A673 (cell line): ENCODE results near the gene EHMT1. TPM values are rescaled to one million over a fixed set of nuclear protein-coding genes. Genes with fewer than 3 reads are reported as not detected.

Experiments
- BruUV-seq: library from RNA; stranded (reverse); fragments of 400-500 nt; replicated peaks from 2 replicates; lab custom pipeline; 2021; lab: Mats Ljungman, UMichigan
- CTCF ChIA-PET: fragments of 300-600 bp; sonication (Branson Sonifier 250); formaldehyde crosslinking; loops from one replicate; lab custom pipeline; 2022; ENCODE audit warnings: antibody characterized with exemption; lab: Charles Lee
- POLR2A ChIA-PET: fragments of 300-600 bp; sonication (Branson Sonifier 250); formaldehyde crosslinking; loops from one replicate; lab custom pipeline; 2022; ENCODE audit warnings: antibody characterized with exemption; ENCODE audit not compliant: low non-redundant PET; lab: Charles Lee
- DNase-seq: peaks from one replicate; pipeline ENCODE4 v3.0.0-alpha.2; 2015; ENCODE audit warnings: low spot score
- H3K27ac ChIP-seq: fragments of 200-600 bp; sonication (generic); 2 replicates; pipeline ENCODE4 v1.5.1; 2016; ENCODE audit warnings: mixed run types, low read depth, mild to moderate bottlenecking, mixed read lengths, antibody characterized with exemption, low read length; ENCODE audit not compliant: poor library complexity, severe bottlenecking
- H3K27me3 ChIP-seq: fragments of 200-600 bp; sonication (generic); replicated peaks from 2 replicates; pipeline ENCODE4 v1.6.1; 2017; ENCODE audit warnings: mixed run types, low read depth, mild to moderate bottlenecking, mixed read lengths, antibody characterized with exemption, low read length; ENCODE audit not compliant: insufficient read depth, poor library complexity
- H3K36me3 ChIP-seq: fragments of 200-600 bp; sonication (generic); 2 replicates; pipeline ENCODE4 v1.6.1; 2016; ENCODE audit warnings: mixed run types, mild to moderate bottlenecking, mixed read lengths, antibody characterized with exemption, low read length; ENCODE audit not compliant: insufficient read depth, poor library complexity, severe bottlenecking
- H3K4me1 ChIP-seq: fragments of 200-600 bp; sonication (generic); 2 replicates; pipeline ENCODE4 v1.6.1; 2017; ENCODE audit warnings: mixed run types, mild to moderate bottlenecking, mixed read lengths, antibody characterized with exemption, low read length; ENCODE audit not compliant: insufficient read depth, poor library complexity, severe bottlenecking
- H3K4me3 ChIP-seq: fragments of 200-600 bp; sonication (generic); 2 replicates; pipeline ENCODE4 v1.5.1; 2016; ENCODE audit warnings: low read depth, mixed run types, mild to moderate bottlenecking, mixed read lengths, low read length; ENCODE audit not compliant: poor library complexity, severe bottlenecking
- H3K9me3 ChIP-seq: fragments of 200-600 bp; sonication (generic); 2 replicates; pipeline ENCODE4 v1.6.1; 2016; ENCODE audit warnings: mixed run types, low read depth, mild to moderate bottlenecking, mixed read lengths, antibody characterized with exemption, low read length; ENCODE audit not compliant: poor library complexity, severe bottlenecking
- EZH2 ChIP-seq: fragments of 200-600 bp; sonication (generic); IDR thresholded peaks from 2 replicates; pipeline ENCODE4 v1.6.1; 2017; ENCODE audit warnings: borderline replicate concordance, low read depth, mild to moderate bottlenecking, mixed read lengths, antibody characterized with exemption, low read length; ENCODE audit not compliant: poor library complexity, severe bottlenecking
- intact Hi-C: fragments of 100-400 bp; cut with micrococcal nuclease; formaldehyde crosslinking; loops from one replicate; pipeline ENCODE4 v1.10.0; 2022; ENCODE audit not compliant: unreplicated experiment
- total RNA-seq: library from RNA; stranded (reverse); gene quantifications from 2 replicates; pipeline ENCODE4 v1.2.3, GENCODE V29; 2021
- TF ChIP-seq, protein P1 (sequence below): fragments of 300-800, 200-600 bp; sonication (generic); conservative IDR thresholded peaks from 2 replicates; pipeline ENCODE4 v1.5.1; 2017; ENCODE audit warnings: low read depth, mild to moderate bottlenecking, antibody characterized with exemption, low read length, moderate library complexity, mixed read lengths

The EHMT1 gene
- total RNA-seq, 1 experiment from 2014 or later, result 115 TPM

DNA sequence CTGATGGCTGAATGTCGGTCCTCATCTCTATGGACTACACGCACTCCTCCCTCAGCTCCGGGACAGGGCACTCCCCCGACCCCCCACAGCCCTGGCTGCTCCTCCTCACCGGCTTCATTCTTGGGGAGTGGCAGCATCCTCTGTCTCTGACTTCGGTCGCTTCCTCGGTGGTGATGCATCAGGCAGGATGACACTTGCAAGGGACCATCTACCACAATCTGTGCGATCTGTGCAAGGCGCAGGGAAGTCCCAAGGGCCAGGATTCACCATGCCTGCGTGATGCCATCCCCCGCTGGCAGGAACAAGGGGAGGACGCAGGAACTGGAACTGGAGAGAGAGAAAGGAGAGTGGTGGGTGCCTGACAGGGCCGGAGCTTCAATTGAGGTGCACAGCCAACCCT, 256.5 kb downstream of the EHMT1 start:
- CTCF ChIA-PET, result no interaction called here
- Histone ChIP-seq H3K4me1 (no peaks in the 10 kb centered on the region), H3K27ac (no peak overlapping the region), H3K4me3 (no peak overlapping the region), H3K36me3 (no peaks in the 10 kb centered on the region), H3K9me3 (no peaks in the 10 kb centered on the region), H3K27me3 (peaks cover 23% of the 10 kb centered on the region)
- intact Hi-C loops, result no loop called here
- POLR2A ChIA-PET, result no interaction called here
- BruUV-seq, result no TSS peak
- no peak for TF ChIP-seq EZH2
- TF ChIP-seq, protein P1, sequence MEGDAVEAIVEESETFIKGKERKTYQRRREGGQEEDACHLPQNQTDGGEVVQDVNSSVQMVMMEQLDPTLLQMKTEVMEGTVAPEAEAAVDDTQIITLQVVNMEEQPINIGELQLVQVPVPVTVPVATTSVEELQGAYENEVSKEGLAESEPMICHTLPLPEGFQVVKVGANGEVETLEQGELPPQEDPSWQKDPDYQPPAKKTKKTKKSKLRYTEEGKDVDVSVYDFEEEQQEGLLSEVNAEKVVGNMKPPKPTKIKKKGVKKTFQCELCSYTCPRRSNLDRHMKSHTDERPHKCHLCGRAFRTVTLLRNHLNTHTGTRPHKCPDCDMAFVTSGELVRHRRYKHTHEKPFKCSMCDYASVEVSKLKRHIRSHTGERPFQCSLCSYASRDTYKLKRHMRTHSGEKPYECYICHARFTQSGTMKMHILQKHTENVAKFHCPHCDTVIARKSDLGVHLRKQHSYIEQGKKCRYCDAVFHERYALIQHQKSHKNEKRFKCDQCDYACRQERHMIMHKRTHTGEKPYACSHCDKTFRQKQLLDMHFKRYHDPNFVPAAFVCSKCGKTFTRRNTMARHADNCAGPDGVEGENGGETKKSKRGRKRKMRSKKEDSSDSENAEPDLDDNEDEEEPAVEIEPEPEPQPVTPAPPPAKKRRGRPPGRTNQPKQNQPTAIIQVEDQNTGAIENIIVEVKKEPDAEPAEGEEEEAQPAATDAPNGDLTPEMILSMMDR, result no peak
- DNase-seq, result no peak

- POLR2A ChIA-PET, result no interaction called here
- no TSS peak for BruUV-seq
- H3K27ac ChIP-seq, result no peak overlapping the region
- peaks cover 23% of the 10 kb centered on the region for H3K27me3 ChIP-seq
- H3K4me1 ChIP-seq, result no peaks in the 10 kb centered on the region
- no peak for DNase-seq
- TF ChIP-seq, protein P1, result no peak
- TF ChIP-seq EZH2, result no peak
- CTCF ChIA-PET, result no interaction called here
- H3K36me3 ChIP-seq, result no peaks in the 10 kb centered on the region
- intact Hi-C loops, result no loop called here
- H3K9me3 ChIP-seq, result no peaks in the 10 kb centered on the region
- no peak overlapping the region for H3K4me3 ChIP-seq
Measured at GRCh38 chr9:137875846-137876245, 257.0 kb downstream of the EHMT1 start.

- DNase-seq, result no peak
- TF ChIP-seq, protein P1, result no peak
- TF ChIP-seq EZH2, result no peak
- intact Hi-C loops, result no loop called here
- no TSS peak for BruUV-seq
- Histone ChIP-seq H3K36me3 (no peaks in the 10 kb centered on the region), H3K4me3 (no peak overlapping the region), H3K9me3 (no peaks in the 10 kb centered on the region), H3K27me3 (peaks cover 23% of the 10 kb centered on the region), H3K4me1 (no peaks in the 10 kb centered on the region), H3K27ac (no peak overlapping the region)
- CTCF ChIA-PET, result no interaction called here
- POLR2A ChIA-PET, result no interaction called here
Measured at GRCh38 chr9:137876269-137876668, 257.5 kb downstream of the EHMT1 start.
